Kidney (tissue), 22 donors: ENCODE data around the gene OR2AJ1. TPM values are rescaled to one million over a fixed set of nuclear protein-coding genes. Genes with fewer than 3 reads are reported as not detected.

Source experiments
- DNase-seq, 5 donors: peaks; one replicate each; pipeline ENCODE4 v3.0.0-alpha.2; 2013 to 2020
- FAIRE-seq: peaks from 2 replicates; lab custom pipeline; 2012; peaks lifted over from hg19 to GRCh38; lab: Jason Lieb, UNC
- H3K27ac ChIP-seq, 2 donors: one replicate each; pipeline ENCODE4 v1.7.0; 2013; ENCODE audit warnings: low read depth in 2 of 2, low read length in 2 of 2, inconsistent platforms in 1 of 2
- H3K27me3 ChIP-seq: one replicate; pipeline ENCODE4 v1.7.1; 2013; ENCODE audit warnings: low read length, inconsistent platforms; ENCODE audit not compliant: control insufficient read depth, insufficient read depth
- H3K36me3 ChIP-seq, 3 donors: one replicate each; pipeline versions ENCODE4 v1.7.0 to v1.7.1; 2013; ENCODE audit warnings: low read length in 3 of 3, control low read depth in 1 of 3, inconsistent platforms in 1 of 3; ENCODE audit not compliant: insufficient read depth in 3 of 3, control insufficient read depth in 2 of 3
- H3K4me1 ChIP-seq, 3 donors: one replicate each; pipeline versions ENCODE4 v1.7.0 to v1.7.1; 2013; ENCODE audit warnings: low read length in 3 of 3, inconsistent platforms in 1 of 3, low read depth in 1 of 3; ENCODE audit not compliant: control insufficient read depth in 2 of 3, insufficient read depth in 2 of 3
- H3K4me3 ChIP-seq, 3 donors: one replicate each; pipeline versions ENCODE4 v1.7.0 to v1.8.1; 2013; ENCODE audit warnings: low read length in 3 of 3, control low read depth in 1 of 3, inconsistent platforms in 1 of 3
- H3K9ac ChIP-seq, 3 donors: one replicate each; pipeline versions ENCODE4 v1.7.0 to v1.7.1; 2013; ENCODE audit warnings: low read length in 3 of 3, control low read depth in 1 of 3, inconsistent platforms in 1 of 3
- H3K9me3 ChIP-seq, 3 donors: one replicate each; pipeline versions ENCODE4 v1.7.0 to v1.7.1; 2013; ENCODE audit warnings: low read length in 3 of 3, control low read depth in 1 of 3, inconsistent platforms in 1 of 3; ENCODE audit not compliant: control insufficient read depth in 2 of 3, insufficient read depth in 1 of 3
- CTCF ChIP-seq: IDR thresholded peaks from 3 replicates; pipeline ENCODE4 v1.5.1; 2012; ENCODE audit warnings: mild to moderate bottlenecking, moderate library complexity, borderline replicate concordance; ENCODE audit not compliant: insufficient read depth; ENCODE audit errors: extremely low read depth
- intact Hi-C: fragments of 100-400 bp; cut with DNase I; formaldehyde crosslinking; loops from one replicate; pipeline ENCODE4 v1.11.1; 2022
- long read RNA-seq, 10 donors: library from polyadenylated mRNA in 1 of 10; unstranded in 1 of 10; transcript quantifications; one replicate each; pipeline ENCODE4 v2.0.0 and lab custom pipeline, GENCODE V29; 2021 to 2026
- polyA plus RNA-seq: library from polyadenylated mRNA; stranded (reverse); fragments of 350-450 nt; fragmentation: Illumina TruSeq; extraction: RNeasy Lipid Tissue Mini Kit (QIAGEN cat#74804); gene quantifications from one replicate; pipeline ENCODE4 v1.2.3, GENCODE V29; 2014; ENCODE audit warnings: low read depth, low replicate concordance; ENCODE audit not compliant: insufficient read depth
- total RNA-seq: library from RNA; stranded (reverse); fragmentation: NEBNext Ultra II Directional; extraction: Animal tissue kit (Norgen Biotek cat#: 25700); gene quantifications from one replicate; pipeline ENCODE4 v1.2.1, GENCODE V29; 2021
- donor health status: control.
- donor health status: control.
- donor health status: control.
- donor health status: control.
- donor health status: control.
- donor health status: DM: yes; HTN: yes; CAD: no.
- donor health status: Normal renal cell carcinoma (clear cell type).

The OR2AJ1 gene
- not detected for total RNA-seq
- polyA plus RNA-seq = not detected
- long read RNA-seq, donor 1 = 0 reads
- long read RNA-seq, donor 2 = 0 reads
- long read RNA-seq, donor 3 = 0 reads
- long read RNA-seq, donor 4 = 0 reads
- long read RNA-seq, donor 5 = 0 reads
- long read RNA-seq, donor 6 = 0 reads
- long read RNA-seq, donor 7 = 0 reads
- long read RNA-seq, donor 8 = 0 reads
- long read RNA-seq, donor 9 = 0 reads
- long read RNA-seq, donor 10 = 0 reads

GRCh38 chr1:247924868-247925267, at the start of gene OR2AJ1:
OR2AJ1 (plus strand) TSS chr1:247924889; CDS start chr1:247933769, 8,880 bp downstream.
- H3K27me3 ChIP-seq = no peaks in the 10 kb centered on the region
- no peak within 1 kb of the TSS for H3K9ac ChIP-seq
- intact Hi-C loops = no loop called here
- TF ChIP-seq CTCF = no peak
- no peak for DNase-seq
- no peak within 1 kb of the TSS for H3K4me3 ChIP-seq
- H3K4me1 ChIP-seq = no peaks in the 10 kb centered on the region
- no peak within 1 kb of the TSS for H3K27ac ChIP-seq
- H3K36me3 ChIP-seq = no peaks in the 10 kb centered on the region
- no peak for FAIRE-seq
- no peaks in the 10 kb centered on the region for H3K9me3 ChIP-seq

GRCh38 chr1:247883346-247883745, 41.3 kb upstream of the OR2AJ1 start:
- DNase-seq (no peak), FAIRE-seq (no peak)
- Histone ChIP-seq H3K27me3 (no peaks in the 10 kb centered on the region), H3K9me3 (no peaks in the 10 kb centered on the region), H3K27ac (no peak overlapping the region), H3K4me1 (no peaks in the 10 kb centered on the region), H3K9ac (no peak overlapping the region), H3K36me3 (no peaks in the 10 kb centered on the region), H3K4me3 (no peak overlapping the region)
- TF ChIP-seq CTCF = no peak
- intact Hi-C loops = no loop called here

GRCh38 chr1:247884797-247885413, 39.8 kb upstream of the OR2AJ1 start:
- H3K9ac ChIP-seq = no peak overlapping the region
- H3K4me3 ChIP-seq = no peak overlapping the region
- no peak for TF ChIP-seq CTCF
- H3K36me3 ChIP-seq = no peaks in the 10 kb centered on the region
- no peak overlapping the region for H3K27ac ChIP-seq
- DNase-seq (no peak), FAIRE-seq (no peak)
- H3K9me3 ChIP-seq = no peaks in the 10 kb centered on the region
- intact Hi-C loops = no loop called here
- no peaks in the 10 kb centered on the region for H3K4me1 ChIP-seq
- H3K27me3 ChIP-seq = no peaks in the 10 kb centered on the region
